DND-41 (cell line): Measurements from ENCODE around the gene KRT79.

Experiments used
- ATAC-seq: fragments of 200-7000 bp; cut with Tn5 transposase; 3 replicates; pipeline ENCODE4 v1.9.1; 2021; ENCODE audit warnings: low read depth; ENCODE audit not compliant: insufficient read depth
- DNase-seq: peaks from one replicate; pipeline ENCODE4 v3.0.0-alpha.2; 2020
- H2AFZ ChIP-seq: 2 replicates; pipeline ENCODE4 v1.6.0; 2012; ENCODE audit warnings: low read depth, low read length
- H3K27ac ChIP-seq: 2 replicates; pipeline ENCODE4 v1.5.1; 2012; ENCODE audit warnings: low read length, inconsistent platforms
- H3K27me3 ChIP-seq: fragments of 200-600 bp; sonication (generic); 2 replicates; pipeline ENCODE4 v1.6.0; 2012; ENCODE audit warnings: low read length, mild to moderate bottlenecking, inconsistent platforms; ENCODE audit not compliant: insufficient read depth, poor library complexity
- H3K36me3 ChIP-seq: 2 replicates; pipeline ENCODE4 v1.5.1; 2012; ENCODE audit warnings: low read length, inconsistent platforms; ENCODE audit not compliant: insufficient read depth
- H3K4me1 ChIP-seq: 2 replicates; pipeline ENCODE4 v1.5.1; 2012; ENCODE audit warnings: mild to moderate bottlenecking, low read length; ENCODE audit not compliant: insufficient read depth
- H3K4me2 ChIP-seq: 2 replicates; pipeline ENCODE4 v1.6.0; 2012; ENCODE audit warnings: mild to moderate bottlenecking, moderate library complexity, low read length, inconsistent platforms; ENCODE audit not compliant: insufficient read depth
- H3K4me3 ChIP-seq, 2 experiments: fragments of 200-600 bp in 1 of 2; shearing (Covaris generic) in 1 of 2; 2 replicates each; pipeline ENCODE4 v1.5.1; 2012 to 2016; ENCODE audit warnings: inconsistent platforms in 2 of 2, low read length in 2 of 2, mild to moderate bottlenecking in 2 of 2, low read depth in 1 of 2, moderate library complexity in 1 of 2
- H3K79me2 ChIP-seq: 2 replicates; pipeline ENCODE4 v1.6.0; 2012; ENCODE audit warnings: low read length, inconsistent platforms; ENCODE audit not compliant: insufficient read depth
- H3K9ac ChIP-seq: 2 replicates; pipeline ENCODE4 v1.6.0; 2012; ENCODE audit warnings: low read depth, mild to moderate bottlenecking, inconsistent platforms, low read length, moderate library complexity
- H3K9me3 ChIP-seq: 2 replicates; pipeline ENCODE4 v1.5.1; 2012; ENCODE audit warnings: low read length, moderate library complexity, mild to moderate bottlenecking, inconsistent platforms; ENCODE audit not compliant: insufficient read depth, severe bottlenecking
- H4K20me1 ChIP-seq: 2 replicates; pipeline ENCODE4 v1.6.0; 2012; ENCODE audit warnings: low read length; ENCODE audit not compliant: insufficient read depth
- EZH2 ChIP-seq: IDR thresholded peaks from 3 replicates; pipeline ENCODE4 v1.6.1; 2012; ENCODE audit warnings: borderline replicate concordance, low read depth, mild to moderate bottlenecking, moderate library complexity, low read length, inconsistent platforms; ENCODE audit not compliant: severe bottlenecking
- TF ChIP-seq, protein P1 (sequence below): IDR thresholded peaks from 2 replicates; pipeline ENCODE4 v1.5.1; 2012; ENCODE audit warnings: borderline replicate concordance, low read length, moderate library complexity, mild to moderate bottlenecking; ENCODE audit not compliant: poor library complexity, severe bottlenecking; ENCODE audit errors: extremely low read depth

KRT79 gene

DNA sequence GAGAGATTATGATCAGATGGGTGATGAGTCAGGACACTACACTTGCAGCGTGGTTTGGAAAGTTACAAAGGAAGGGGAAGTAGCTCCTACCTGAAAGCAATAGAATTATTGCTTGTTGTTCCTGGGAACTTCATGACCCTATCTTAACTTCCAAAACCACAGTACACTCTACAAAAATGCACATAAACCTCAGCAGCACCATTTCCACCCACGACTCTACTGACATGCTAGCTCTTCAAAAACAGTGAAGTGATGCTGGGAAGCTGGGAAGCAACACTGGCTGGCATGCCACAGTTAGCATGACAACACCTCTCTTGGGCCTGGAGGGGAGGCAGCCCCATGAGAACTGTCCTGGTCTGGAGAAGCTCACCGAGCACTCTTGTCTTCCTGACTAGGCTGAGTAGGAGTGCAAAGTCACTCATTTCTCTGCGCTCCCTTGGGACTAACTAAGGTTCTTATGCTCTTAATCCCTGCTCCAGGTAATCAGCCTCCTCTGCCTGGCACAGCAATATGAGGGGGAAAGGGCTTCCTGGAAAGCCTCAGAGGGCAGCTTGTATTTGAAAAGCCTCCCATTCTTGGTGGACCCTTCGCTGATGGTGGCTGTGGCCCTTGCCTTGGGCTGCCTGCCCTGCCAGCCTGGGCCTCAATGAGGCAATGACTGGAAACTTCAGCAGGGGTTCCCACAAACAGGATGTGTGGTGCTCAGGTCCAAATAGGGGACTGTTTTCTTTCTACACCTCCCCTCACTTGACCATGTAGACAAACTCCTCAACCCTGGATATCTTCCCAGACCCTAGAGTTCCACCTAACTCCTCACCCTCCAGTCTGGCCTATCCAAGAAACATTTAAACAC, 39.4 kb downstream of the KRT79 start:
- Histone ChIP-seq H3K79me2 (no peaks in the 10 kb centered on the region), H3K9me3 (no peaks in the 10 kb centered on the region), H3K27me3 (no peaks in the 10 kb centered on the region), H3K9ac (no peak overlapping the region), H3K4me2 (no peak overlapping the region), H3K27ac (no peak overlapping the region), H4K20me1 (0 out of 2 replicates have a peak, but pooled peaks cover 2% of the 10 kb centered on the region), H3K36me3 (no peaks in the 10 kb centered on the region), H2AFZ (no peak overlapping the region), H3K4me1 (no peaks in the 10 kb centered on the region), H3K4me3 (no peak overlapping the region)
- DNase-seq (no peak), ATAC-seq (no peak)
- no peak for TF ChIP-seq EZH2
- TF ChIP-seq, protein P1, sequence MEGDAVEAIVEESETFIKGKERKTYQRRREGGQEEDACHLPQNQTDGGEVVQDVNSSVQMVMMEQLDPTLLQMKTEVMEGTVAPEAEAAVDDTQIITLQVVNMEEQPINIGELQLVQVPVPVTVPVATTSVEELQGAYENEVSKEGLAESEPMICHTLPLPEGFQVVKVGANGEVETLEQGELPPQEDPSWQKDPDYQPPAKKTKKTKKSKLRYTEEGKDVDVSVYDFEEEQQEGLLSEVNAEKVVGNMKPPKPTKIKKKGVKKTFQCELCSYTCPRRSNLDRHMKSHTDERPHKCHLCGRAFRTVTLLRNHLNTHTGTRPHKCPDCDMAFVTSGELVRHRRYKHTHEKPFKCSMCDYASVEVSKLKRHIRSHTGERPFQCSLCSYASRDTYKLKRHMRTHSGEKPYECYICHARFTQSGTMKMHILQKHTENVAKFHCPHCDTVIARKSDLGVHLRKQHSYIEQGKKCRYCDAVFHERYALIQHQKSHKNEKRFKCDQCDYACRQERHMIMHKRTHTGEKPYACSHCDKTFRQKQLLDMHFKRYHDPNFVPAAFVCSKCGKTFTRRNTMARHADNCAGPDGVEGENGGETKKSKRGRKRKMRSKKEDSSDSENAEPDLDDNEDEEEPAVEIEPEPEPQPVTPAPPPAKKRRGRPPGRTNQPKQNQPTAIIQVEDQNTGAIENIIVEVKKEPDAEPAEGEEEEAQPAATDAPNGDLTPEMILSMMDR = no peak

DNA sequence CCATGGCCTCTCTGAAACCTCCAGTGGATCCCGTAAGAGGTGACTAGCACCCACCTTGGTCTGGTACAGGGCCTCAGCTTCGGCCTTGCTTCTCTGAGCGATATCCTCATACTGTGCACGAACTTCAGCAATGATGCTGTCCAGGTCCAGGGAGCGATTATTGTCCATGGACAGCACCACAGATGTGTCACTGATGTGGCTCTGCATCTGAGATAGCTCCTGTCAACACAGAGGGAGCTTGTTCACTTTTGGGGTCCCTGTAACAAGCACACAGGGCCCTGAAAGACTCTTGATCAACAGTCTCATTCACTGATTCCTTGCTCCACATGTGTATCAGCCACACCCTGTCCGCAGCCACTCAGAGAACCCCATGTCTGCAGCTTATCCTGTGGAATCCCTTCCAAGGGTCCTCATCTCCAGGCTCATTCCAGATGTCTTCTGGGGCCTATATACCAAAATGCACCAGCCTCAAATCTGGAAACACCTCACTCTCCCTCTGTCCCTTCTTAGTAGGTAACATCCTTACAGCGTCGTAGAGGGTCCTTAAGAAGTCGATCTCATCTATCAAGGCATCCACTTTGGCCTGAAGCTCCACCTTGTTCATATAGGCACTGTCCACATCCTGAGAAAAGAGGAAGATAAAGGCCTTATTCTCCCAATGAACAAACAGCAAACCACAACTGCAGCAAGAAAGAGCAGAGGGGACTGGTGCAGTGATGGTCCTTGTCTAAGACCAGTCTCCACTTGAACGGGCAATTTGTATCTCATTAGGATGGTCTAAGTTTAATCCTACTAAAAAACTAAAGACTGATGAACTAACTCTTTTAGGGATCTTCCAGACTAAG, 41.7 kb downstream of the KRT79 start:
- Histone ChIP-seq H4K20me1 (0 out of 2 replicates have a peak, but pooled peaks cover 2% of the 10 kb centered on the region), H3K4me3 (no peak overlapping the region), H3K27ac (no peak overlapping the region), H3K4me2 (no peak overlapping the region), H3K4me1 (no peaks in the 10 kb centered on the region), H3K27me3 (no peaks in the 10 kb centered on the region), H3K9me3 (no peaks in the 10 kb centered on the region), H3K9ac (no peak overlapping the region), H3K36me3 (no peaks in the 10 kb centered on the region), H3K79me2 (no peaks in the 10 kb centered on the region), H2AFZ (no peak overlapping the region)
- ATAC-seq (no peak), DNase-seq (no peak)
- TF ChIP-seq, protein P1 = no peak
- TF ChIP-seq EZH2 = no peak

DNA sequence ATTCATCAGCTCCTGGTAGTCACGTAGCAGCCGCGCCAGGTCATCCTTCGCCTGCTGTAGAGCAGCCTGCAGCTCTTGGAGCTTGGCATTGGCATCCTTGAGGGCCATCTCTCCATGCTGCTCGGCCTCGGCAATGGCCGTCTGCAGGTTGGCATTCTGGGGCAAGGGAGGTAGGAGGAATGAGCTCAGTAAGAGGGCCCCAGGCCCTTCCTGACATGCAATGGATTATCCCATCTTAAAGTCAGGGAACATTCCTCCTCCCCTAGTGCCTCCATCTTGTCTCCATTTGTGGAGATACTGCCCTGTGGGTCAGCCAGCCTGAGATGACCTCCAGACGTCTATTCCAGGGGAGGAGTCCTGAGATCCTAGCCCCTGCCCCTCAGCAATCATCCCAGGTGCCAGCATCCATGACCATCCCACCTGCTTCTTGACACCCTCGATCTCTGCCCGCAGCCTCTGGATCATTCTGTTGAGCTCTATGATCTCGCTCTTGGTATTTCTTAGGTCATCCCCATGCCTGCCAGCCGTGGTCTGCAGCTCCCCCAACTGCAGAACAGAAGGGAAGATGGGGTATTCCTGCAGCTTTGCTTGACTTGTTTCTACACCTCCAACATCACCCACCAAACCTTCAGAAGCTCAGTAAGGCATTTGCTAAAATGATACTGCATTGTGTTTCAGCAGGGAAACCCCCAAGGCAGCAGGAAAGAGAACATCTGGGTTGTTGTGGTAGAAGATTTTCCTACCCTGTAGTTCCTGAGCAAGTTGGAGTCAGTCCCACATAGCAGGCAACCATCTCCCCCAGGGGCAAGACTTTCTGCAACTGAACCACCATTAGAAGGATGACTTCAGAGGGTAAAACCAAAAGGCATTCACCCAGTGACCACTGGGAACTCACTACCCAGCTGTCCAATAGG, 42.6 kb downstream of the KRT79 start:
- Histone ChIP-seq H4K20me1 (0 out of 2 replicates have a peak, but pooled peaks cover 2% of the 10 kb centered on the region), H3K4me2 (no peak overlapping the region), H3K79me2 (no peaks in the 10 kb centered on the region), H3K27me3 (no peaks in the 10 kb centered on the region), H3K4me3 (no peak overlapping the region), H3K4me1 (no peaks in the 10 kb centered on the region), H2AFZ (no peak overlapping the region), H3K27ac (no peak overlapping the region), H3K9ac (no peak overlapping the region), H3K36me3 (no peaks in the 10 kb centered on the region), H3K9me3 (no peaks in the 10 kb centered on the region)
- ATAC-seq = no peak
- no peak for DNase-seq
- TF ChIP-seq EZH2 = no peak
- TF ChIP-seq, protein P1 = no peak
